ENCODE measurements around the gene KLF4. TPM values are rescaled to one million over a fixed set of nuclear protein-coding genes. Genes with fewer than 3 reads are reported as not detected.
"Not testable (repeated sequence)": the region's sequence is repeated elsewhere in the genome, so short reads cannot be mapped to it uniquely, and the experiment has no call there.

KLF4 gene
- total RNA-seq, 1 experiment from 2014 or later: 4.9 TPM

- no peaks in the 10 kb centered on the region for H3K36me3 Mint-ChIP-seq (ENCODE audit: insufficient read depth, unreplicated experiment)
- peaks cover 4% of the 10 kb centered on the region for H3K27me3 Mint-ChIP-seq (ENCODE audit: insufficient read depth, unreplicated experiment)
- no peak for DNase-seq
- Histone ChIP-seq H3K4me3 (ENCODE audit: low read depth, low read length) (no peak overlapping the region), H3K9me3 (no peaks in the 10 kb centered on the region), H3K4me1 (no peaks in the 10 kb centered on the region), H3K36me3 (ENCODE audit: control insufficient read depth, insufficient read depth, low read length) (no peaks in the 10 kb centered on the region), H3K27me3 (replicated peaks; ENCODE audit: control insufficient read depth, insufficient read depth, low read length) (no peaks in the 10 kb centered on the region)
- ChIA-PET POLR2A (no interaction called here), CTCF (no interaction called here)
- no peak overlapping the region for H3K4me3 Mint-ChIP-seq (ENCODE audit: unreplicated experiment)
- no peaks in the 10 kb centered on the region for H3K9me3 Mint-ChIP-seq (ENCODE audit: unreplicated experiment)
- TF ChIP-seq, protein P1, sequence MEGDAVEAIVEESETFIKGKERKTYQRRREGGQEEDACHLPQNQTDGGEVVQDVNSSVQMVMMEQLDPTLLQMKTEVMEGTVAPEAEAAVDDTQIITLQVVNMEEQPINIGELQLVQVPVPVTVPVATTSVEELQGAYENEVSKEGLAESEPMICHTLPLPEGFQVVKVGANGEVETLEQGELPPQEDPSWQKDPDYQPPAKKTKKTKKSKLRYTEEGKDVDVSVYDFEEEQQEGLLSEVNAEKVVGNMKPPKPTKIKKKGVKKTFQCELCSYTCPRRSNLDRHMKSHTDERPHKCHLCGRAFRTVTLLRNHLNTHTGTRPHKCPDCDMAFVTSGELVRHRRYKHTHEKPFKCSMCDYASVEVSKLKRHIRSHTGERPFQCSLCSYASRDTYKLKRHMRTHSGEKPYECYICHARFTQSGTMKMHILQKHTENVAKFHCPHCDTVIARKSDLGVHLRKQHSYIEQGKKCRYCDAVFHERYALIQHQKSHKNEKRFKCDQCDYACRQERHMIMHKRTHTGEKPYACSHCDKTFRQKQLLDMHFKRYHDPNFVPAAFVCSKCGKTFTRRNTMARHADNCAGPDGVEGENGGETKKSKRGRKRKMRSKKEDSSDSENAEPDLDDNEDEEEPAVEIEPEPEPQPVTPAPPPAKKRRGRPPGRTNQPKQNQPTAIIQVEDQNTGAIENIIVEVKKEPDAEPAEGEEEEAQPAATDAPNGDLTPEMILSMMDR (IDR thresholded peaks at IDR 0.05; ENCODE audit: insufficient read depth in 1 of 2, low read depth in 1 of 2, low read length in 1 of 2, severe bottlenecking in 1 of 2, unreplicated experiment in 1 of 2): no peak
- H3K27ac Mint-ChIP-seq (ENCODE audit: unreplicated experiment): no peak overlapping the region
- no TSS peak for BruUV-seq (replicated peaks)
- H3K4me1 Mint-ChIP-seq (ENCODE audit: low read depth, unreplicated experiment): no peaks in the 10 kb centered on the region
- intact Hi-C loops (cut with micrococcal nuclease; ENCODE audit: unreplicated experiment): no loop called here
Observed at GRCh38 chr9:107496976-107497375, 7.4 kb upstream of the KLF4 start.

- H3K4me3 Mint-ChIP-seq (ENCODE audit: unreplicated experiment): no peak overlapping the region
- peaks cover 20% of the 10 kb centered on the region for H3K36me3 Mint-ChIP-seq (ENCODE audit: insufficient read depth, unreplicated experiment)
- Histone ChIP-seq H3K36me3 (ENCODE audit: control insufficient read depth, insufficient read depth, low read length) (no peaks in the 10 kb centered on the region), H3K4me1 (peaks cover 12% of the 10 kb centered on the region), H3K9me3 (no peaks in the 10 kb centered on the region), H3K4me3 (ENCODE audit: low read depth, low read length) (no peak overlapping the region), H3K27me3 (replicated peaks; ENCODE audit: control insufficient read depth, insufficient read depth, low read length) (no peaks in the 10 kb centered on the region)
- no peaks in the 10 kb centered on the region for H3K9me3 Mint-ChIP-seq (ENCODE audit: unreplicated experiment)
- peaks cover 7% of the 10 kb centered on the region for H3K4me1 Mint-ChIP-seq (ENCODE audit: low read depth, unreplicated experiment)
- peaks cover 4% of the 10 kb centered on the region for H3K27me3 Mint-ChIP-seq (ENCODE audit: insufficient read depth, unreplicated experiment)
- intact Hi-C loops (cut with micrococcal nuclease; ENCODE audit: unreplicated experiment): loop anchor here (5.0 kb wide), 1 partner anchor 300 kb away; no protein-coding TSS in a partner anchor
- TF ChIP-seq, protein P1 (IDR thresholded peaks at IDR 0.05; ENCODE audit: insufficient read depth in 1 of 2, low read depth in 1 of 2, low read length in 1 of 2, severe bottlenecking in 1 of 2, unreplicated experiment in 1 of 2): no peak
- ChIA-PET POLR2A (no interaction called here), CTCF (no interaction called here)
- H3K27ac Mint-ChIP-seq (ENCODE audit: unreplicated experiment): no peak overlapping the region
- BruUV-seq (replicated peaks): no TSS peak
- no peak for DNase-seq
Observed at GRCh38 chr9:107492381-107492970, 2.9 kb upstream of the KLF4 start.

DNA sequence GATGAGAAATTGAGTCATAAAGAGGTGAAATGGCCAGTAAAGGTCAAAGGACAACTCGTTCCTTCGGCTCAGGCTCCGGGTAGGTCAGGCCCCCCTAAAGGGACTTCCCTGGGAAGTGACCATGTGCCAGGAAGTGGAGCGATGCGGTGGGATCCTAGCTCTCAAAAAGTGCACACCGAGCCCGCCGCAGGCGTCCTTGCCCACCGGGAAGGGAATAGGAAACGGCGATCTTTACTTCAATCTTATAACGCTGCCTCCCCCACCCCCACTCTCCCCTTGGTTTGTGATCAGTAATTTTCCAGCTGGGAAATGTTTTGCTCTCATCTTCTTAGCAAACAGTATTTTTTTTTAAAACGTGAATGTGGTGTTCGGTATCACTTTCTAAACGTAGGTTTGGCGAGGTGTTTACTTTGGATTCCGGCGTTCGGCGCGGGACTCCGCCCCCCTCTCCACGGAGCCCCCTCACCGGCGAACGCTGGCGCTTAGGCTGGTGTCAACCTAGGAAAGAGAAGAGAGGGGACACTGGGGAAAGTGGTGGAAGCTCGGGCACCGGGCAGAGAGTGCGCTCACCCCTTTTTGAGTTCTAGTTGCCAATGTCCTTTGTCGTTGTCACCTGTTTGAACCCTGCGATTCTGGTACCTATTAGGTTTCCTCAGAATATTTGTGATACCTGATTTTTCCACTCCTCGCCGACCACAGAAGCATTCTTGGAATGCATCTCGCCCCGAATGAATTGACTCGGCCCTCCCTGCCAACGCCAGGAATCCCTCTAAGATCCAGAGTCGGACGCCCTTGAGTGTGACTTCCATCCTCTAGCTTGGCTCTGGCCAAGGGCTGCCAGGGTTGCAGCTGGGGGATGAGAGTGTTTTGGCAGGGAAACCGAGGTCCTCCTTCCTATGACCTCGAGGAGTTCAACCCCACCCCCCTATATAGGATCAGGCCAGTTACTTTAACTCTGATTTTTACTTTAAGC is 1.8 kb upstream of the KLF4 start:
- no peak for DNase-seq
- Mint-ChIP-seq H3K4me3 (ENCODE audit: unreplicated experiment) (peak overlapping the region; percentile 79), H3K36me3 (ENCODE audit: insufficient read depth, unreplicated experiment) (peaks cover 20% of the 10 kb centered on the region), H3K4me1 (ENCODE audit: low read depth, unreplicated experiment) (peaks cover 7% of the 10 kb centered on the region), H3K27me3 (ENCODE audit: insufficient read depth, unreplicated experiment) (peaks cover 4% of the 10 kb centered on the region), H3K9me3 (ENCODE audit: unreplicated experiment) (no peaks in the 10 kb centered on the region), H3K27ac (ENCODE audit: unreplicated experiment) (peak overlapping the region; percentile 87)
- H3K36me3 ChIP-seq (ENCODE audit: control insufficient read depth, insufficient read depth, low read length): no peaks in the 10 kb centered on the region
- no TSS peak for BruUV-seq (replicated peaks)
- TF ChIP-seq, protein P1 (IDR thresholded peaks at IDR 0.05; ENCODE audit: insufficient read depth in 1 of 2, low read depth in 1 of 2, low read length in 1 of 2, severe bottlenecking in 1 of 2, unreplicated experiment in 1 of 2): no peak
- H3K9me3 ChIP-seq: no peaks in the 10 kb centered on the region
- intact Hi-C loops (cut with micrococcal nuclease; ENCODE audit: unreplicated experiment): loop anchor here (5.0 kb wide), 1 partner anchor 301 kb away; no protein-coding TSS in a partner anchor
- peaks cover 12% of the 10 kb centered on the region for H3K4me1 ChIP-seq
- ChIA-PET CTCF (interaction anchor here (0.7 kb wide), 1 partner anchor 146 kb away, joined by 3 read pairs; no protein-coding TSS in a partner anchor), POLR2A (no interaction called here)
- no peaks in the 10 kb centered on the region for H3K27me3 ChIP-seq (replicated peaks; ENCODE audit: control insufficient read depth, insufficient read depth, low read length)
- H3K4me3 ChIP-seq (ENCODE audit: low read depth, low read length): no peak overlapping the region

DNA sequence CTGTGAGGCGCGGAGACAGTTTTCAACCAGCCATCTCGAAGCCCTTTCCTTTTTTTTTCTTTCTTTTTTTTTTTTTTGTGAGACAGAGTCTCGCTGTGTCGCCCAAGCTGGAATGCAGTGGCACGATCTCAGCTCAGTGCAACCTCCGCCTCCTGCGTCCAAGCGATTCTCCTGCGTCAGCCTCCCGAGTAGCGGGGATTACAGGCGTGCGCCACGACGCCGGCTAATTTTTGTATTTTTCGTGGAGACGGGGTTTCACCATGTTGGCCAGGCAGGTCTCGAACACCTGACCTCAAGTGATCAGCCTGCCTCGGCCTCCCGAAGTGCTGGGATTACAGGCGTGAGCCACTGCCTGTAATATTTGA is 1.0 kb upstream of the KLF4 start:
- Histone ChIP-seq H3K4me3 (ENCODE audit: low read depth, low read length) (peak overlapping the region; percentile 62), H3K4me1 (peaks cover 12% of the 10 kb centered on the region)
- H3K9me3 Mint-ChIP-seq (ENCODE audit: unreplicated experiment); H3K36me3 ChIP-seq (ENCODE audit: control insufficient read depth, insufficient read depth, low read length); DNase-seq; H3K27me3 Mint-ChIP-seq (ENCODE audit: insufficient read depth, unreplicated experiment); H3K9me3 ChIP-seq; H3K4me1 Mint-ChIP-seq (ENCODE audit: low read depth, unreplicated experiment); H3K27me3 ChIP-seq (replicated peaks; ENCODE audit: control insufficient read depth, insufficient read depth, low read length): not testable (repeated sequence)
- CTCF ChIA-PET: interaction anchor here (0.7 kb wide), 1 partner anchor 146 kb away, joined by 3 read pairs; no protein-coding TSS in a partner anchor
- intact Hi-C loops (cut with micrococcal nuclease; ENCODE audit: unreplicated experiment): loop anchor here (5.0 kb wide), 1 partner anchor 302 kb away; no protein-coding TSS in a partner anchor
- POLR2A ChIA-PET: interaction anchor here (1.1 kb wide), 1 partner anchor 31 kb away, joined by 5 read pairs; no protein-coding TSS in a partner anchor
- peak overlapping the region; percentile 87 for H3K27ac Mint-ChIP-seq (ENCODE audit: unreplicated experiment)
- H3K4me3 Mint-ChIP-seq (ENCODE audit: unreplicated experiment): peak overlapping the region; percentile 79
- BruUV-seq (replicated peaks): TSS peak; percentile 76
- peaks cover 20% of the 10 kb centered on the region for H3K36me3 Mint-ChIP-seq (ENCODE audit: insufficient read depth, unreplicated experiment)

Data from Caco-2 (cell line).